Activated T-helper 1 cell treated with anti-CD3 and anti-CD28 coated beads, Interleukin-12 subunit alpha, Interleukin-12 subunit beta, Interleukin-2, Interleukin-4 antibody, amounts not matched to agents 30 ng/mL and 10 ng/mL and 1 ng/mL, durations not matched to agents 14 hours and 24 hours and 36 hours (primary cell): Measurements from ENCODE around the gene SORBS1. TPM values are rescaled to one million over a fixed set of nuclear protein-coding genes. Genes with fewer than 3 reads are reported as not detected.

Experiments
- DNase-seq: peaks from one replicate; pipeline ENCODE4 v3.0.0; 2021; ENCODE audit warnings: low spot score
- H3K27ac Mint-ChIP-seq: one replicate; pipeline ENCODE4 v1.8.0; 2021; ENCODE audit warnings: mild to moderate bottlenecking, mixed read lengths
- H3K27me3 Mint-ChIP-seq: one replicate; pipeline ENCODE4 v1.8.0; 2022; ENCODE audit warnings: mild to moderate bottlenecking, moderate library complexity, mixed read lengths; ENCODE audit not compliant: insufficient read depth
- H3K36me3 Mint-ChIP-seq: one replicate; pipeline ENCODE4 v1.8.0; 2021; ENCODE audit warnings: low read depth, mixed read lengths
- H3K4me1 Mint-ChIP-seq: one replicate; pipeline ENCODE4 v1.8.0; 2021; ENCODE audit warnings: low read depth, mixed read lengths
- H3K4me3 Mint-ChIP-seq: one replicate; pipeline ENCODE4 v1.8.0; 2021; ENCODE audit warnings: mild to moderate bottlenecking, moderate library complexity, mixed read lengths
- H3K9me3 Mint-ChIP-seq: one replicate; pipeline ENCODE4 v1.8.0; 2021; ENCODE audit warnings: mixed read lengths
- intact Hi-C: fragments of 100-400 bp; cut with micrococcal nuclease; formaldehyde crosslinking; loops from one replicate; pipeline ENCODE4 v1.15.1; 2024
- total RNA-seq: library from RNA; stranded (reverse); gene quantifications from 2 replicates; pipeline ENCODE4 v1.2.3, GENCODE V29; 2022

Gene SORBS1
- total RNA-seq, 1 donor from 2014 or later, result 0.73 TPM

DNA sequence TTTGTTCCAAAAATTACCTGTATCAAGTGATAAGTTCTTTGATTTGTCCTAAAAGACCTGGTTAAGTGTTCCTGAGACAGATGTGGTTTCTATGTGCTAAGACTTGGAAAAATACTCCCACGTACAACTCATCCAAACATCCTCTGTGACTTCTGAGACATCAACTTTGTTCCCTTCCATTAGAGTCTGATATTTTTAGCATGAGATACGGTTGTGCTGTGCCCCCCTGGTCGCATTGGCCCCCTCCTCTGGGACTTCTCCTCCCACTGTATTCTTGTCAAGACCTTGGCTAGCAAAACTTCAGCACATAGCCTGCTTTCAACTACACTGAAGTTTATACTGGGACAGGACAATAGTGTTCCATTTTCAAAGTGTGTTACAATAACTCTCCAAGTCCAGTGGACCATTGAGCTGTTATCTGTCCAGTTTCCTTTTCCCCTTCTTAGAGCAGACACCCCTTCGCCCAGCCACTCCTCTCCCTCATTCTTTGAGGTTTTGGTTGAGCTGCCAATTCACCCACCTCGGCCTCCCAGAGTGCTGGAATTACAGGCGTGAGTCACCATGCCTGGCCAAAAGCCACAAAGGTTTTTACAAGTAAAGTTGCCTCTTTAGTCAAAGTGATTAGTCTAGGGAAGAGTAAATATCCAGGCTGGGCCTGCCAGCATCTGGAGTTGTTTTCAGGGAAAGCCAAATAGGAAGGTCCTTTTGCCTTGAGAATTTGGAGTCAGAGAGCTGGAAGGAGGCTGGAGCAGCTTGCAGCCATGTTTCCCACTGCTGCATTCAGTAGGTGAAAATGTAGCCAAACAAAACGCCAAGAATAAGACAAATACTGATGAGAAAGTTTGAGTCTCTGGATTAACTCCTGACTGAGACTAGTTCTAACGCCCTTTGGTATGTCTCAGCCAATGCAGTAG lies 252.5 kb downstream of the SORBS1 start:
- Mint-ChIP-seq H3K9me3 (no peaks in the 10 kb centered on the region), H3K4me1 (peaks cover 20% of the 10 kb centered on the region), H3K27me3 (peaks cover 6% of the 10 kb centered on the region), H3K4me3 (no peak overlapping the region), H3K27ac (no peak overlapping the region), H3K36me3 (no peaks in the 10 kb centered on the region)
- DNase-seq, result no peak
- intact Hi-C loops, result no loop called here

DNA sequence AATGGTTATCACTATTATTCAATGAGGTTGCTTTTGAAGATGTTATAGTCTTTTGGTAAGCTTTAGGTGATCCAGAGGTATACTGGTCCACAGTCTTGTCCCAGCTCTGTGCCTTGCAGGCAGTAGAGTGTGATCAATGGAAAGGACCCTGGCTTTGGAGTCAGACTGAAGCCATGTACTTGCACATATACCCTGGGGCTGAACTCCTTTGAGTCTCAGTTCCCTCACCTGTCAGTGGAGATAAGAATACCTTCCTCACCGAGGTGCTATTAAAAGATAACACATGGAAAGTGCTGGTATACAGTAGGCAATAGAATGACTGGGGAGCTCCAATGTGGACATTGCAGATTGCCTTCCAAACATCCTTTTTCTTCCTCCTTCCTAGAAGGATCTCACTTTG lies 254.3 kb downstream of the SORBS1 start:
- H3K27me3 Mint-ChIP-seq, result peaks cover 4% of the 10 kb centered on the region
- peaks cover 20% of the 10 kb centered on the region for H3K4me1 Mint-ChIP-seq
- H3K4me3 Mint-ChIP-seq, result no peak overlapping the region
- DNase-seq, result no peak
- no peaks in the 10 kb centered on the region for H3K9me3 Mint-ChIP-seq
- no peak overlapping the region for H3K27ac Mint-ChIP-seq
- intact Hi-C loops, result no loop called here
- no peaks in the 10 kb centered on the region for H3K36me3 Mint-ChIP-seq

DNA sequence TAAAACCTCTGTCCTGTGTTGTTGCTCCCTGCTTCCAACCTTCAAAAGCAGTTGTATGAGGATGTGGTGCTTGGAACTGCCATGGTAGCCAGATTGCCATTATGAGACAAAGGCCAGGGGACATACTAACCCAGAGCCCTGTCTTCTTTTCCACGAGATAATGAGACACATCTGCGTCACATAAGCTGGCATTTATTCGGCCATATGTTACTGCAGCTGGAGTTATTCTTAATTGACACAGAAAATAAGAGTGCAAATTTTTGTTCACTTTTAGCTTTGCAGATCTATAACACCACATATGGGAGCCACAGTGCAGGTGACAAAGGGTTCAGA lies 254.9 kb downstream of the SORBS1 start:
- no peak overlapping the region for H3K27ac Mint-ChIP-seq

DNA sequence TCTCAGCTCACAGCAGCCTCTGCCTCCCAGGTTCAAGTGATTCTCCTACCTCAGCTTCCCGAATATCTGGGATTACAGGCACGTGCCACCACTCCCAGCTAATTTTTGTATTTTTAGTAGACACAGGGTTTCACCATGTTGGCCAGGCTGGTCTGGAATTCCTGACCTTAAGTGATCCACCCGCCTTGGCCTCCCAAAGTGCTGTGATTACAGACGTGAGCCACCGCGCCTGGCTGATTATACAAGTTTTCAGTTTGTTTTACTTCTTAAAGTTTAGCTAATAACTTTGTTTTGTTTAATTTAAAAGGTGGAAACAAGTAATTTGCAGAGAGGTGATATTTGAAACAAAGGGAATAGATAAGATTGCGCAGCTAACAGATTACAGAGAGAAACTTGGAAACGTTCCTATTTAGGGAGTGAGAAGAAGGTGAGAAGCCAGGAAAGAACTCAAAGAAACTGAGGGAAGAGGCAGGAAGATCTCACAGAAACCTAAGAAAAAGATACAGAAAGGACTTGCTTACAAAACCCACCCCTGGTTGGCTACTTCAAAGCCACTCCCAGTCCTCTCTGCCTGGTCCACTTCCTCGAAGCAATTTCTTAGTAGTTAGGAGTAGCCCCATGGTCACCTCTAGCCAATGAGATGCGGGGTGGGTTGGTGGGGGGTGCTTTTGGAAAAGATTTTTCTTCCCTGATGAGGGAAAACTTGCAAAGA lies 255.4 kb downstream of the SORBS1 start:
- Mint-ChIP-seq H3K27ac (no peak overlapping the region), H3K4me1 (peaks cover 20% of the 10 kb centered on the region), H3K9me3 (no peaks in the 10 kb centered on the region), H3K36me3 (no peaks in the 10 kb centered on the region), H3K4me3 (no peak overlapping the region), H3K27me3 (peaks cover 4% of the 10 kb centered on the region)
- DNase-seq, result no peak
- intact Hi-C loops, result no loop called here

More for the DNA sequence above, 254.9 kb downstream of the SORBS1 start:
- Mint-ChIP-seq H3K36me3 (no peaks in the 10 kb centered on the region), H3K9me3 (no peaks in the 10 kb centered on the region), H3K4me1 (peaks cover 20% of the 10 kb centered on the region), H3K27me3 (peaks cover 4% of the 10 kb centered on the region), H3K4me3 (no peak overlapping the region)
- intact Hi-C loops, result no loop called here
- DNase-seq, result no peak

DNA sequence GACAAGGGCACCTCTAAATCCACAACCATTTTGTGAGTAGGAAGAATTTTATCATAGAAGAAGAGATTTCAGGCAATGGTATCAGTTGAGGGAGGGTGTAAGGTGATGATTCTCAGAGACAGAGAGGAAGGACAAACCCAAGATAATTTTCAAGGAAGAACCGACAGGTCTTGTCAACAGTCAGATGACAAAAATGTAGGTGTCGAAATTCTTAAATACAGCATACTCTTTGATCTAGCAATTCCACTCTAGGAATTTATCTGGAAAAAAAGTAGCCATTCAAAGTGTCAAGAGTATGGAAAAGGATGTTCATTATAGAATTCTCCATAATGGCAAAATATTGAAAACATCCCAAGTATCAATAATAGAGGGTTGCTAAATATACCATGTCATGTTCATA lies 256.2 kb downstream of the SORBS1 start:
- intact Hi-C loops, result no loop called here
- no peaks in the 10 kb centered on the region for H3K36me3 Mint-ChIP-seq
- H3K27me3 Mint-ChIP-seq, result peaks cover 4% of the 10 kb centered on the region
- no peak overlapping the region for H3K27ac Mint-ChIP-seq
- H3K4me3 Mint-ChIP-seq, result no peak overlapping the region
- no peaks in the 10 kb centered on the region for H3K9me3 Mint-ChIP-seq
- DNase-seq, result no peak
- peaks cover 14% of the 10 kb centered on the region for H3K4me1 Mint-ChIP-seq

DNA sequence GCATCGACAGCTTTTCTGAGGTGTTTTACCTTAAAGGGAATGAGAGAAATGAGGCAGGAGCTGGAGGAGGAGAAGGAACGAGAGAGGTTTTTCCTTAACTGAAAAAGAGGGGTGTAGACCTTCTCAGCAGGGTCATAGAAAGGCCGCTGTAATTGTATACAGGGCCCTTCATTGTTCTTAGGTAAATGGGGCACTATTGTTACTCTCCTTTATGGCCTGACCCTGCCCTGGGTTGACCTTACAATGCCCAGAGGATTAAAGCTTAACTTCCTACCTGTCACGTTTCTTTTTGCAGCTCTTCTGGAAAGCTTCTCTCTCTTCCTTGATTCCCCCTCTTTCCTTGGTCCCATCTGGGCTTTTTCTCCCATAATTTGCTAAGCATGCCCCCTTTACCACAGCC lies 256.7 kb downstream of the SORBS1 start:
- no peak for DNase-seq
- Mint-ChIP-seq H3K27me3 (peaks cover 4% of the 10 kb centered on the region), H3K4me3 (no peak overlapping the region), H3K9me3 (no peaks in the 10 kb centered on the region), H3K36me3 (no peaks in the 10 kb centered on the region), H3K4me1 (peaks cover 9% of the 10 kb centered on the region), H3K27ac (no peak overlapping the region)
- intact Hi-C loops, result no loop called here

DNA sequence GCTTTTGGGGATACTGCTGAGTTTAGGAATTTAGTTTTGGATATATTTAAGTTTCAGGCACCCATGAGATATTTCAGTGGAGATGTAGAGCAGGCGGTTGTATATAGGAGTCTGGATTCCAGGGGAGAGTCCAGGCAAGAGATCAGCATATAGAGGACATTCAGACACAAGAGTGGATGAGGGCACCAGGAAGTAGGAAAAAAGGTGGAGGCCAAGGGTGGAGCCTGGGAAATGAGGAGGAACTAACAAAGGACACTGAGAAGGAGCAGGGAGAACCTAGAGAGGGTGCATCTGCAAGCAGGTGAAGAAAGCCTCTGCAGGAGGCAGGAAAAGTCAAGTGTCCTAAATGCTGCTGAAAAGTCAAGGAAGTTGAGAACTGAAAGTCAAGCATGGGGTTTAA lies 257.2 kb downstream of the SORBS1 start:
- H3K27me3 Mint-ChIP-seq, result peaks cover 4% of the 10 kb centered on the region
- no peak for DNase-seq
- intact Hi-C loops, result no loop called here
- H3K4me1 Mint-ChIP-seq, result peaks cover 9% of the 10 kb centered on the region
- H3K36me3 Mint-ChIP-seq, result no peaks in the 10 kb centered on the region
- H3K4me3 Mint-ChIP-seq, result no peak overlapping the region
- no peaks in the 10 kb centered on the region for H3K9me3 Mint-ChIP-seq
- H3K27ac Mint-ChIP-seq, result no peak overlapping the region

DNA sequence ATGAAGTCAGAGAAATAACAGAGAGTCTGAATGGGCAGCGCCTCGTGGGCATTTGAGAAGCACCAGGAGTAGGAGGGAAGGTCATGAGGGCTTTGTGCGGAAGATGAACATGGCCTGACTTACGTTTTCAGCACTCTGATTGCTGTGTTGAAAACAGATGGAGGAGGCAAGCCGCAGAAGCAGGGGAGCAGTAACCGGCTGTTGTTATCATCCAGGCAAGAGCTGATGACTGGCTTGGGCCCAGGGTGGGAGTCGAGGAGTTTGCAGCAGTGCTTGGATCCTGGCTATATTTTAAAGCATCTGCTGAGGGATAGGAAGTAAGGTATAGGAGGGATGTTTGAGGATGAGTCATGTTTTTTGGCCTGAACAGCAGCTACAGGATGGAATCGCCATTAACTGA lies 257.6 kb downstream of the SORBS1 start:
- DNase-seq, result no peak
- peaks cover 4% of the 10 kb centered on the region for H3K27me3 Mint-ChIP-seq
- H3K4me1 Mint-ChIP-seq, result peaks cover 5% of the 10 kb centered on the region
- no peak overlapping the region for H3K4me3 Mint-ChIP-seq
- intact Hi-C loops, result no loop called here
- H3K36me3 Mint-ChIP-seq, result no peaks in the 10 kb centered on the region
- no peak overlapping the region for H3K27ac Mint-ChIP-seq
- H3K9me3 Mint-ChIP-seq, result no peaks in the 10 kb centered on the region

DNA sequence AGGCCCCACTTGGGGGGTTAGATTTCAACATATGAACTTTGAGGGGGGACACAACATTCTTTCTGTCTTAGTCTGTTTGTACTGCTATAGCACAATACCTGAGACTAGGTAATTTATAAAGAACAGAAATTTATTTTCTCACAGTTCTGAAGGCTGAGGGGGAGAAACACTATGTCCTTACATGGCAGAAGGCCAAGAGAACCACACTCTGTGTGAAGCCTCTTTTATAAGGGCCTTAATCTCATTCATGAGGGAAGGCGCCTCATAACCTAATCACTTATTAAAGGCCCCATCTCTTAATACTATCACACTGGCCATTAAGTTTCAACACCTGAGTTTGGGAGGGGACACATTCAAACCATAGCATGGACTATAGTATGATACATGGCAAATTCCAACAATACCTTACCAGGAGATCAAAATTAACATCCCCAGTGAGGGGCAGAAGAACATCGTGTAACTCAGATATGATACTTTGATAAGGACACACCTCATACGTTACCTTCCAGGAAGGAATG lies 261.1 kb downstream of the SORBS1 start:
- H3K4me3 Mint-ChIP-seq, result no peak overlapping the region
- intact Hi-C loops, result no loop called here
- no peak for DNase-seq
- H3K4me1 Mint-ChIP-seq, result peaks cover 8% of the 10 kb centered on the region
- H3K27ac Mint-ChIP-seq, result no peak overlapping the region
- no peaks in the 10 kb centered on the region for H3K9me3 Mint-ChIP-seq
- no peaks in the 10 kb centered on the region for H3K27me3 Mint-ChIP-seq
- no peaks in the 10 kb centered on the region for H3K36me3 Mint-ChIP-seq

DNA sequence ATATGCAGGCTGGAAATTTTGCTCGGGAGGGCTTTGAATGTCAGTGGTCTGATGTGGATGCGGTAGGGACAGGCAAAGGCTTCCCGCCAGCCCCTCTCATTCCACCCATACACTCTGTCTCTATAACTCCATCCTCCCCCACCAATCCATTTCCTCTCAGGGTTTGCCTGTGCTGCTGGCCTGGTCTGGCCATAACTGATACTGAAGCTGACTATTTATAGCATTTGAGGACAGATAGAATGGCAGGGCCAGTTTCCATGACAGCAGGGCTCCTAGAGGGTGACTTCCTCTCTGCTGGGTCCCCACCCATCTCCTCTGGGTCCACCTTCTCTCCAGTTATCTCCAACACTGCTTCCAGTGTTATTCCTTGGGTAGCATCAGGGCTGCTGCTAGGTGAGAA lies 263.8 kb downstream of the SORBS1 start:
- peaks cover 16% of the 10 kb centered on the region for H3K4me1 Mint-ChIP-seq
- peaks cover 5% of the 10 kb centered on the region for H3K27me3 Mint-ChIP-seq
- H3K36me3 Mint-ChIP-seq, result no peaks in the 10 kb centered on the region
- no peak for DNase-seq
- no peaks in the 10 kb centered on the region for H3K9me3 Mint-ChIP-seq
- no peak overlapping the region for H3K4me3 Mint-ChIP-seq
- H3K27ac Mint-ChIP-seq, result no peak overlapping the region
- intact Hi-C loops, result no loop called here

DNA sequence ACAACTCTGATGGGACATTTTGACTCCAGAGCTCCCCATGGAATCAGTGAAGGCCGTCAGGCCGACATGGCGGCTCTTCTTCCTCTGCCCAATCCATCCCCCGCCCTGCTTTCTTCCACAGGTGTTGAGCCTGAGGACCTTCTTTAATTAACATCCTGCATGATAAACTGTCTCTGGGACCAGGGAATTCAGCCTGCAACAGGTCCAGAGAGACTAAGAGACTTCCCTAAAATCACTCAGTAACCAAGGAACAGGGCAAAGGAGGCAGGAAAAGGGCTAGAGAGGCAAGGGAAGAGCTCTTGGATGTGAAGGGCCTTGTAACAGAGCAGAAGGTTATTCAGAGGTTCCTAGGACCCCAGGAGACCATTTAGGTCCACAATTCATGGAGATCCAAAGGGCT lies 264.4 kb downstream of the SORBS1 start:
- Mint-ChIP-seq H3K27me3 (peaks cover 8% of the 10 kb centered on the region), H3K4me1 (peaks cover 17% of the 10 kb centered on the region), H3K36me3 (no peaks in the 10 kb centered on the region), H3K27ac (no peak overlapping the region), H3K9me3 (no peaks in the 10 kb centered on the region), H3K4me3 (no peak overlapping the region)
- intact Hi-C loops, result no loop called here
- no peak for DNase-seq

DNA sequence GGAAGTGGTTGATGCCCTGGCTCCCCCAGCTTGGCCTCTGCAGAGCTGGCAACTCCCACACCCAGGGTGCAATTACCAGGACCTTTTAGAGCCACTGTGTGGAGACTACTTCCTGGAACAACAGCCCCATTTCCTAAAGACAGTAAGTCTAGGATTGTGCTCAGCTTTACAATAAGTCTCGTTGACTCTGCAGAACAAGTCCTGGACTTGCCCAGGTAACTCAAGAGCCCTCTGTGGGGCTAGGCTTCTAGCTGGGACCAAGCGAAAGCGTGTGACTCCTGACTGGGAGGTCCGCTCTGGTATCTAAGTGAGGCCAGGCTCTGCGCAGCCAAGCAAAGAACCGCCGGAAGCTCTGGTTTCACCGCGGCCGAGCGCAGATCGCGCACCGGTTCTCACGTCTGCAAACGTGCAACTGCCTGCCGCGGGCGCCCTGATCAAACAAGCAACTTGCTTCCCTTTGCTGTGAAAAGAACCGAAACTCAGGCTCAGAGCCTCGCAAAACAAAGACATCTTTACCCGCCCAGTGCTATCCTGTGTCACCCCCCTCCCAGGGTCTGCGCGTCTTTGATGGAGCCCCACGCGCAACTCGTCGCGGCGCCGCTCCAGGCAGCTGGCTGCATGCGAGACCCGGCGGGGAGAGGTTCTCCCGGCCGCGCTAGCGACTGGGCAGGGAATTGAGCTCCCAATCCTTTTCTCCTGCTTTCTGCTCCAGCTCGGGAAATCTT lies 266.0 kb downstream of the SORBS1 start:
- peaks cover 24% of the 10 kb centered on the region for H3K4me1 Mint-ChIP-seq
- peak overlapping the region; percentile 6 for H3K27ac Mint-ChIP-seq
- H3K4me3 Mint-ChIP-seq, result peak overlapping the region; percentile 62
- no peaks in the 10 kb centered on the region for H3K36me3 Mint-ChIP-seq
- intact Hi-C loops, result loop anchor here (2.0 kb wide), 1 partner anchor 112 kb away; no protein-coding TSS in a partner anchor
- H3K27me3 Mint-ChIP-seq, result peaks cover 15% of the 10 kb centered on the region
- H3K9me3 Mint-ChIP-seq, result no peaks in the 10 kb centered on the region
- DNase-seq, result peak; percentile 60
